GM21786 (cell line): ENCODE measurements around the gene USP17L15.
"Not testable (repeated sequence)": the region's sequence is repeated elsewhere in the genome, so short reads cannot be mapped to it uniquely, and the experiment has no call there.

ENCODE experiments used
- ATAC-seq: cut with Tn5 transposase; IDR thresholded peaks from one replicate; pipeline ENCODE4 v1.9.1; 2021; ENCODE audit not compliant: unreplicated experiment

The USP17L15 gene

GRCh38 chr4:9234085-9234484, at the start of gene USP17L15:
Gene USP17L15, plus strand, starts transcription at chr4:9234385. Its CDS starts 0 bp downstream, at chr4:9234385.
- not testable (repeated sequence) for ATAC-seq

- ATAC-seq = not testable (repeated sequence)
Observed at GRCh38 chr4:9210357-9210756, 23.8 kb upstream of the USP17L15 start, which contains the start of gene USP17L10. Gene USP17L10, plus strand, starts transcription at chr4:9210657. Its CDS starts 0 bp downstream, at chr4:9210657.

GRCh38 chr4:9214701-9215100, 19.5 kb upstream of the USP17L15 start:
- ATAC-seq = not testable (repeated sequence)

GRCh38 chr4:9215105-9215504, 19.1 kb upstream of the USP17L15 start, which contains the start of gene USP17L11:
Gene USP17L11, plus strand, starts transcription at chr4:9215405. Its CDS starts 0 bp downstream, at chr4:9215405.
- ATAC-seq = not testable (repeated sequence)

- not testable (repeated sequence) for ATAC-seq
Observed at GRCh38 chr4:9219852-9220251, 14.3 kb upstream of the USP17L15 start, which contains the start of gene USP17L12. Gene USP17L12, plus strand, starts transcription at chr4:9220152. Its CDS starts 0 bp downstream, at chr4:9220152.

- ATAC-seq = not testable (repeated sequence)
Observed at GRCh38 chr4:9224596-9224995, 9.6 kb upstream of the USP17L15 start, which contains the start of gene USP17L13. Gene USP17L13, plus strand, starts transcription at chr4:9224896. Its CDS starts 0 bp downstream, at chr4:9224896.

- not testable (repeated sequence) for ATAC-seq
Observed at GRCh38 chr4:9230249-9230648, 3.9 kb upstream of the USP17L15 start.

GRCh38 chr4:9238461-9238860, 4.3 kb downstream of the USP17L15 start:
- not testable (repeated sequence) for ATAC-seq

GRCh38 chr4:9243579-9243978, 9.4 kb downstream of the USP17L15 start, which contains the start of gene USP17L17:
Gene USP17L17, plus strand, starts transcription at chr4:9243879. Its CDS starts 0 bp downstream, at chr4:9243879.
- ATAC-seq = not testable (repeated sequence)

- ATAC-seq = not testable (repeated sequence)
Observed at GRCh38 chr4:9247953-9248680, 13.9 kb downstream of the USP17L15 start, which contains the start of gene USP17L18. Gene USP17L18, plus strand, starts transcription at chr4:9248630. Its CDS starts 0 bp downstream, at chr4:9248630.

GRCh38 chr4:9253078-9253477, 18.9 kb downstream of the USP17L15 start, which contains the start of gene USP17L19:
Gene USP17L19, plus strand, starts transcription at chr4:9253378. Its CDS starts 0 bp downstream, at chr4:9253378.
- ATAC-seq = not testable (repeated sequence)

GRCh38 chr4:9257824-9258223, 23.6 kb downstream of the USP17L15 start, which contains the start of gene USP17L20:
Gene USP17L20, plus strand, starts transcription at chr4:9258124. Its CDS starts 0 bp downstream, at chr4:9258124.
- ATAC-seq = not testable (repeated sequence)

GRCh38 chr4:9262572-9262971, 28.4 kb downstream of the USP17L15 start, which contains the start of gene USP17L21:
Gene USP17L21, plus strand, starts transcription at chr4:9262872. Its CDS starts 0 bp downstream, at chr4:9262872.
- ATAC-seq = not testable (repeated sequence)

GRCh38 chr4:9267319-9267718, 33.1 kb downstream of the USP17L15 start, which contains the start of gene USP17L22:
Gene USP17L22, plus strand, starts transcription at chr4:9267619. Its CDS starts 0 bp downstream, at chr4:9267619.
- not testable (repeated sequence) for ATAC-seq

- ATAC-seq = not testable (repeated sequence)
Observed at GRCh38 chr4:9271719-9272118, 37.5 kb downstream of the USP17L15 start.
